HG03460 (cell line): Measurements from ENCODE around the gene SPAG8.

Experiments used
- ATAC-seq: cut with Tn5 transposase; IDR thresholded peaks from one replicate; pipeline ENCODE4 v1.9.1; 2021; ENCODE audit not compliant: unreplicated experiment

SPAG8 gene

GRCh38 chr9:35812025-35812602 is at the start of gene SPAG8:
Gene SPAG8, minus strand, starts transcription at chr9:35812262. Its CDS starts 115 bp downstream, at chr9:35812147.
- ATAC-seq = peak; percentile 55

- no peak for ATAC-seq
These were observed 49.3 kb upstream of the SPAG8 start for GRCh38 chr9:35861161-35861897.

- no peak for ATAC-seq
These were observed 47.9 kb upstream of the SPAG8 start for GRCh38 chr9:35859990-35860339.

- no peak for ATAC-seq
These were observed 47.4 kb upstream of the SPAG8 start for GRCh38 chr9:35859310-35859989.

- ATAC-seq = no peak
These were observed 46.4 kb upstream of the SPAG8 start for GRCh38 chr9:35858458-35858857.

GRCh38 chr9:35856882-35857281 is 44.8 kb upstream of the SPAG8 start:
- no peak for ATAC-seq

- ATAC-seq = no peak
These were observed 44.1 kb upstream of the SPAG8 start for GRCh38 chr9:35856206-35856605.

- no peak for ATAC-seq
These were observed 42.2 kb upstream of the SPAG8 start for GRCh38 chr9:35854091-35854762.

- ATAC-seq = no peak
These were observed 41.1 kb upstream of the SPAG8 start for GRCh38 chr9:35852876-35853865.

- no peak for ATAC-seq
These were observed 40.3 kb upstream of the SPAG8 start for GRCh38 chr9:35852267-35852815.

GRCh38 chr9:35847792-35848572 is 35.9 kb upstream of the SPAG8 start:
- peak; percentile 93 for ATAC-seq

GRCh38 chr9:35845824-35846771 is 34.0 kb upstream of the SPAG8 start:
- no peak for ATAC-seq

- no peak for ATAC-seq
These were observed 32.7 kb upstream of the SPAG8 start for GRCh38 chr9:35844628-35845270.

- peak; percentile 71 for ATAC-seq
These were observed 30.7 kb upstream of the SPAG8 start for GRCh38 chr9:35842795-35843194.

- ATAC-seq = no peak
These were observed 30.1 kb upstream of the SPAG8 start for GRCh38 chr9:35842020-35842745.

GRCh38 chr9:35841645-35841900 is 29.5 kb upstream of the SPAG8 start:
- no peak for ATAC-seq

- no peak for ATAC-seq
These were observed 29.0 kb upstream of the SPAG8 start for GRCh38 chr9:35840881-35841644.
